ENCODE measurements around the gene NINJ1.
"Not testable (repeated sequence)": the region's sequence is repeated elsewhere in the genome, so short reads cannot be mapped to it uniquely, and the experiment has no call there.

The NINJ1 gene

DNA sequence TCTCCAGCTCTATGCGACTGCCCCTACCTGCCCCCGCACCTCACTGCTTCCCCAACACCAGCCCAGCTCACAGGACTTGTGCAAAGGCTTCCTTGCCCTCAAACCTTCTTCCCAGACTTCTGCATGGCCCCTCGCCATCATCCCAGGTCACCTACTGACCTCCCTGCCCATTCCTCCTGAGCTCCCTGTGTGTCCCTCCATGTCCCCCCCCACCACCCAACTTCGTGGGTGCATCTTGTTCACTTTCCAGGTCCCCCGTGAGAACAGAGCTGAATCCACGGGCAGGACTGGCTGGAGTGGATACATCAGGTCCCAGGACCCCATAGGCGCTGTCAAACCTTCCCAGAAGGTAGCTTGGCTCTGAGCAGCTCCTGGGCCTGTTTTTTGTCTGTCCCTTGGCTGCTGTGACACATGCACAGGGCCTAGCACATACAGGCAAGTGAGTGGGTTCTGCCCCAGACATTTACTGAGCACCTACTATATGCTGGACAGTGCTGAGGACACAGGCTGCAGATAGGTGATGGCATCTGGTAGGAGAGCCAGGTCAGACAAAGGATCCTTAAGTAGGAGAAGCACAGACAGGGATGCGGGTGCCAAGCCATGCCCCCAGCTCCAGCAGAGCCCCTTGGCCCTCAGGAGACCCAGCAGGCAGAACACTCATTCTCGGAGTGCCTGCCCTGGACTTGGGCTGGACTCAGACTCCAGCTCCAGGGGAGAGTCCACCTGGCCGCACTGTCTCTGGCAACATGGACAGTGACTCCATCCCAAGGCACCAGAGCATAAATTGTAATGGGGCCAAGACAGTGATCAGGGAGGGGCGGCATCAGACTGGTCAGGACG, 15.0 kb downstream of the NINJ1 start:
- no peak for DNase-seq

DNA sequence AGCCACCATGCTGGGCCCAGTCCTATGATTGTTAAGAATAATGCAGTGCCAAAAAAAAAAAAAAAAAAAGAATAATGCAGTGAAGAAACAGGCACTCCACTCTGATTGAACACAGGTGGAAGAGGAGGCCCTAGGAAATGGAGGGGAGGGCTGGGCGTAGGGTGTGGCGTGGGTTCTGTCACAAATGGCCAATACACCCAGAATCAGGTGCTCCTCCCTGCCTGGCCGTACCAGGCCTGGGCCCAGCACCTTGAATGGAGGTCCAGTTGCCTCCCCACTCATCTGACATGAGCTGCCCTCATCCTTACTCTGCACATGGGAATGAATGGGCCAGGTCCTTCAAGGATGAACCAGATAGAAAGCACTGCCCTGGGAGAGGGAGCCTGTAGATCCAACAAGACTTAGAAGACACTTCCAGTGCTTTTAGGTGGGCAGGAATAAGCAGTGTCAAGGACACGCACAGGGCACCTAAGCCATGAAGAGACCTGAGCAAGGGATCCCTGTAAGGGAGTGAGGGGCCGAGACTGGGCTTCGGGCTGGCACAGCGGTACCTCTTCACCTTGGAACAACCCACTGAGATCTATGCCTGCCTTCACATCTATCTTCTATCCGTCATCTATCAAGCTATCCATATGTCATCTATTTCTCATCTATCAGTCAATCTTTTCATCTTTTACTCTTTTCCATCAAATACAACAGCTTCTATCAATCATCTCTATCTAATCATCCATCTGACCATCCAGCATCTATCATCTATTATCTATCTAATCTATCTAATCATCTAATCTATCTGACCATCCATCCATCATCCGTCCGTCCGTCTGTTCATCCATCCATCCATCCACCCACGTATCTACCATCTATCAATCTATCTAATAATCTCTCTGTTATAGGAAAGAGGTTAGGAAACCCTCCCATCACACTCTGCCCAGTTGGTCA, 15.9 kb downstream of the NINJ1 start:
- no peak for DNase-seq

DNA sequence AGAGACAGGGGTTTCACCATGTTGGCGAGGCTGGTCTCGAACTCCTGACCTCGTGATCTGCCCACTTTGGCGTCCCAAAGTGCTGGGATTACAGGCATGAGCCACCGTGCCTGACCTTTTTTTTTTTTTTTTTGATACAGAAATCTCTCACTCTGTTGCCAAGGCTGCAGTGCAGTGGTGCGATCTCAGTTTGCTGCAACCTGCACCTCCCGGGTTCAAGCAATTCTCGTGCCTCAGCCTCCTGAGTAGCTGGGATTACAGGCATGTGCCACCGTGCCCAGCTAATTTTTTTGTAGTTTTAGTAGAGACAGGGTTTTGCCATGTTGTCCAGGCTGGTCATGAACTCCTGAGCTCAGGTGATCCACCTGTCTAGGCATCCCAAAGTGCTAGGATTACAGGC, 16.5 kb downstream of the NINJ1 start:
- not testable (repeated sequence) for DNase-seq

DNA sequence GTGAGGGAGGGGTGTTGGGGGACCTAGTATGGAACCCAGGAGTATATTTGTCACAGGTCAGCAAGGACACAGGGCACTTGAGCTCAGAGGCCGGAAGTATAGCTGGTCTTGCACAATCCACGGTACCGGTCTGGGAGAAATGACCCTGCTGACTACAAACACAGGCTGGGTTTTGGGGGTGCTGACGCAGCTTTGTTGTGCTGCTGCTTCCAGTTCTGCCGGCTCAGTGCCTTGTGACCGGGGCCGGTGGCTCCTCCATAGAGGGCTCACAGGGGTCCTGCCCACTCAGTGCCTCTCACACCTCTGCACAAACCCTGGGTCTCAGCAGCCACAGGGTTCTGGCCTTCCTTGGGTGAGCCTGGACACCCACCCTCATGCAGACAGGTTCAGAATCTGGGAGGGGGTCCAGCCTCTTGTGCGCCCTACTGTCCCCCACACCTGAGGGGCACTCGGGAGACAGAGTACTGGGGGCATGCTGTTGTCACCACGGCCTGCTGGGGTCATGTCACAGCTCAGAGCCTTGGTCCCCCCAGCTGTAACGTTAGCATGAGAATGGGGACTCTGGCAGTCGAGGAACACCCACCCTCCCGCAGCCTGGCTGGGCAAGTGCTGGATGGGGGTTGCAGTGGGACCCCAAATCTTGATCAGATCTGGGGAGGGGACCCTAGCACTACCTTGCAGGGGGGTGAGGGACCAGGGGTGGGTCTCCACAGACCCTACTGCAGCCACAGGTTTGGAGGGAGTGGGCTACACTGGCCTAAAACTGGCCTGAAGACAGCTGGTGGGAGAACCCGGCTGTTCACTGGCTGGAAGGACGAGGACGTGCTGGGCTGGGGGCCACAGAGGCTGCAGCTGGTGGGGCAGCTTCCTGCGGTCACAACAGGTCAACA, 17.7 kb downstream of the NINJ1 start:
- no peak for DNase-seq

DNA sequence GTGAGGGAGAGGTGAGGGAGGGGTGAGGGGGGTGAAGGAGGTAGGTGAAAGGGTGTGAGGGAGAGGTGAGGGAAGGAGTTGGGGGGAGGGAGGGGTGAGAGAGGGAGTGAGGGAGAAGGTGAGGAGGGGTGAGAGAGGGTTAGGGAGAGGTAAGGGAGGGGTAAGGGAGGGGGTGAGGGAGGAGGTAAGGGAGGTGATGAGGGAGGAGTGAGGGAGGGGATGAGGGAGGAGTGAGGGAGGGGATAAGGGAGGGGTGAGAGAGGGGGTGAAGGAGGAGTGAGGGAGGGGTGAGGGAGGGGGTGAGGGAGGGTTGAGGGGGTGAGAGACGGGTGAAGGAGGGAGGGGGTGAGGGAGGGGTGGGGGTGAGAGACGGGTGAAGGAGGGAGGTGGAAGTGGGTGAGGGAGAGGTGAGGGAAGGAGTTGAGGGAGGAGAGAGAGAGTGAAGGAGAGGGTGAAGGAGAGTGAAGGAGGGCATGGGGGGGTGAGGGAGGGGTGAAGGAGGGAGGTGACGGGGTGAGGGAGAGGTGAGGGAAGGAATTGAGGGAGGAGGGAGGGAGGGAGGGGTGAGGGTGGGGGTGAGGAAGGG, 18.5 kb downstream of the NINJ1 start:
- DNase-seq, result no peak

DNA sequence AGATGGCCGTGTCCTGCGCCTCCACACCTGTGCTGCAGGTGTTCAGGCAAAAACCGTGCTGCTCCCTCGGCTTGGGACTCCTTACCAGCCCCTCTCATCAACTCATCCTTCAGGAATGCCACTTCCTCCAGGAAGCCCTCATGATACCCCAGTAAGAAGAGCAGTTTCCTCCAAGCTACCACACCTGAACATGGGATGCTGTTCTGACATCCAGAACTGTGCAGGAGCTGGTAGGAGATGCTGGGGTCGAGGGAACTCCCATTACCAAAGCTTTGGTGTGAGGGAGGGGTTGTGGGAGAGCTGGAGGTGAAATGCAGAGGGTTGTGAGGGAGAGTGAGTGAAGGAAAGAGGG, 19.1 kb downstream of the NINJ1 start:
- no peak for DNase-seq

DNA sequence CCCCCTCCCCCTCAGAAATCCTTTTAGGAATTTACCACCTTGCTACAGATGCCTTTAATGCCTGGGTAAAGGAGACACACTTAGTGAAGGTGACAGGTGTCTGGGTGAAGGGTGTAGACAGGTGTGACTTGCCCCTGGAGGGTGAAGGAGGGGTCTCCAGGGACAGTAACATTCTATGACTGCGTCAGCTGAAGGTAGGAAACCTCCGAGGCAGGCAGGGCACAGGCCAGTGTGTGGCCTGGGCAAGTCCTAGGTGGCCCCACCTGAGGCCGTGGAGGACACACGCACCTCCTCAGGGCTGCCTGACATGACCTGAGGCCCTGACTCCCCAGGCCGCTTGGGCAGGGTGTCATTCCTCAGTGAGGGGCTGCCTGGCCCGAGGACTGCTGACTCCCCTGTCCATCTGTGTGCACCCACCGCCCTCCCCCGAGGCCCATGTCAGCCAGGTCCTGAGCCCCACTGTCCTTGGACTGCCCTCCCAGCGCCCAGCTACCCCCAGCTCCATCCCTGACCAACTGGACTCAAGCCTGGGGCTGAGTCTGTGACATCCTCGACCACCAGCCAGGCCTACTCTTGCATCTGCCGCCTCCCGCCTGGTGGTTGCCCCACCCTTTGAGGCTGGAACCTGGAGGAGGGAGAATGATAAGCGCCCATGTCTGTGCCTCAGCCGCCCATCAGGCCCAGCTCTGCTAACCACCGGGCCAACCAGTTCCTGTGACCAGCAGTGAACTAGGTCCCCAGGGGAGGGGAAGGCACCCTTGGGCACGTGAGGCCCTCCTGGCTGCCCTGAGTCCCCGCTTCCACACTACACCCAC, 19.7 kb downstream of the NINJ1 start:
- no peak for DNase-seq

DNA sequence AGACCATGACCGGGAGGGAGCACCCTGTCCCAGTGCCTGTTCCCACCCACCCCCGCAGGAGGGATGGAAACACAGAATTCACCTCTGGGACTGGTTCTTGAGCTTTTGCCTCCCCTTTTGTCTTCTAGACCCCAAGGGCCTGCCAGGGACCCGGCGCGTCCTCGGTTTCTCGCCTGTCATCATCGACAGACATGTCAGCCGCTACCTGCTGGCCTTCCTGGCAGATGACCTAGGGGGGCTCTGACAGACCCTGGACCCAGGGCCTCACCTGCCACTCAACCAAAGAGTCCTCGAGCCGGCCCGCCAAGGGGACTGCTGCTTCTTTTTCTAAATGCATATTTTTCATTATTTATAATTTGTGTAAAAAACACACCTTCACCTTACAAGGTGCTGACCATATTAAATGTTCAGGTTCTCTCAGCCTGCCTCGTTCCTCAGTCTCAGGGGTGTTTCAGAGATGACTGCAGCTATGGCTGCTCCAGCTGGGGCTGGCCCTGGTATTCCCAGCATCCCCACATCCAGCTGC, 21.1 kb downstream of the NINJ1 start:
- no peak for DNase-seq

DNA sequence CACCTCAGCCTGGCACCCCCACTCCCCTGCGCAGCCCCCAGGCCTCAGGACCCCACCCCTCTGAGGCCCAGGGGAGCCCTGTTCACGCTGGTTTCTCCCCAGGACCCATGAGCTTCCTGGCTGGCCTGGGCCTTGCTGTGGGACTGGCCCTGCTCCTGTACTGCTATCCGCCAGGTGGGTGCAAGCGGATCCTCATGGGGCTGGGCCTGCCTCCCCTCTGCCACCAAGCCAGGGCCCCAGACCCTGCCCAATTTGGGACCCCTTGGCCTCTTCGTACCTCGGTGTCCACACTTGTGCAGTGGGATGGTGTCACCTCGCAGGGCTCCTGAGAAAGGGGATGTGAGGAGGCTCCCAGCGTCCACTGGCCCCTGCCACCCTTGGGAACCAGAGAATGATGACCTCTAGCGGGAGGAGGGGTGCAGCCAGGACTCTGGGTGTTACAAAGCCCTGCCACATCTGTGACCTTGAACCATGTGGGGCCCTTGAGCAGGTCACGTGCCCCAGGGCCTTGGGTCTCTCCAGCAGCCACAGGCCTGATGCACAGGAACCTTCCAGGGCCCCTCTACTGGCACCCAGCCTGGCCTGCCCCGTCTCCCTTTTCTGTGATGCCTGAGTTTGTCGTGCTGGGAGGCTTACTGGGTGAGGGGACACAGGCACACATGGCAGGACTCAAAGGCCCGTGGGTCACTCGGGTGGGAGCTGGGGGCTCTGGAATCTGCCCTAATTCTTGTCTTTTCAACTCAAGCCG, 21.8 kb downstream of the NINJ1 start:
- no peak for DNase-seq

DNA sequence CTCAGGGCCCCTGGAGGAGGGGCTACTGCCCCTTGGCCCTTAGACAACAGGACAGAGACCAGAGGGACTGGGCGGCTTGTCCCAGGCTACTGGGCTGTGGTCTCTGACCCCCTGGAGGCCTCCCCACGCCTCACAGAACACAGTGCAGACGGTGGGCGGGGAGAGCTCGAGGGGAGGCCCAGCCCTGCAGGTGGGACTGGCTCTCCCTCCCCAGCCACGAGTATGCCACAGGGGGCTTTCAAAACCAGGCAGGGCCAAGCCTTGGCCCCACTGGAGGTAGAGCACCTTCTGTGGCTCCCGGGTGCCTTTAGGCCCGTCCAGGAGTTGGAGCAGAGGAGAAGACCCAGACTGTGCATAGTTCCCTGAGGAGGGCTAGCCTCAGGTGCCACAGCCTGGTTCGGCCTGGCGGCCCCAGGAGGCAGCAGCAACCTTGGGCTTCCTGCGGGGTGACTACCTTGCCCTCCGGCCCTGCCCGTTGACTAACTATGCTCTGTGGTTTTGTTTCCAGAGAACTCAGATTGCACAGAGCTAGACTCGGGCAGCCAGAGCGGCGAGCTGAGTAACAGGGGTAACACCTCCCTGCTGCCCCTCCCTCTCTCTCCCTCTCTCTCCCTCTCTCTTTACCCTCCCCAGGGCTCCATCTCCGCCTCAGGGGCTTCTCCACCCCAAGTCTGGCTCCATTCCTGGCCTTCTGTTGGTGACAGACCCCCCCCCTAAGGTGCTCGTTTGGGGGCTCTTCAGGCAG, 22.5 kb downstream of the NINJ1 start:
- no peak for DNase-seq

DNA sequence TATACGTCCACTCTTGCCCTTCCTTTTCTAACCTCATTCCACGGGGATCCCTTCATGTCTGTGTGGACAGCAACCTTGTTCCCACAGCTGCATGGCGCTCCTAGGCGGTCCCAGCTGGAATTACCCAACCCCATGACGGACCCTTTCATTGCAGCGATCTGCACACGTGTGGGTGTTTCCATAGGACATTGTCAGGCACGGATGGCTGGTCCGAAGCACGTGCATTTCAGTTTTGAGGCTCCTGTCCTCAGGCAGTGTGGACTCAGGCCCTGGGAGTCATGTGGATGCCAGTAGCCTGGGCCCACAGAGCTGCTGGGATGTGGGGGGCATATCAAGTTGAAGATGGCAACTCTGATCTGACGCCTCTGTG, 23.1 kb downstream of the NINJ1 start:
- DNase-seq, result no peak

DNA sequence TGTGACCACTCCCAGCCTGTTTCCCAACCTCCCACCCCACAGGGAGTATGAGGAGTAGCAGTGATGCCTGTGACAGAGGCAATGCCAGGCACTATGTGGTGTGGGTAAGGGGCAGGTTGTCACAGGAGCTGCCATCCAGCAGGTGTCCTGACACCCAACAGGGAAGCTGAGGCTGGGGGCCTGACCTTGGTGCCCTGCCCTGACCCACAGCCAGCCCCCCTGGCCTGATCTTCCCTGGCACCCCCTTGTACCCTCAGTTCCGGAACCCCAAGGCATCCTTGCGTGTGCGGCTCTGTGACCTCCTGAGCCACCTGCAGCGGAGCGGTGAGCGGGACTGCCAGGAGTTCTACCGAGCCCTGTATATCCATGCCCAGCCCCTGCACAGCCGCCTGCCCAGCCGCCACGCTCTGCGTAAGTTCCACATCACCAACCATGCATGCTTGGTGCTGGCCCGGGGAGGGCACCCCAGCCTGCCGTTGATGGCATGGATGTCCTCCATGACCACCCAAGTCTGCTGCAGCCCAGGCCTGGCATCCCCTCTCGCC, 23.7 kb downstream of the NINJ1 start:
- DNase-seq, result no peak

DNA sequence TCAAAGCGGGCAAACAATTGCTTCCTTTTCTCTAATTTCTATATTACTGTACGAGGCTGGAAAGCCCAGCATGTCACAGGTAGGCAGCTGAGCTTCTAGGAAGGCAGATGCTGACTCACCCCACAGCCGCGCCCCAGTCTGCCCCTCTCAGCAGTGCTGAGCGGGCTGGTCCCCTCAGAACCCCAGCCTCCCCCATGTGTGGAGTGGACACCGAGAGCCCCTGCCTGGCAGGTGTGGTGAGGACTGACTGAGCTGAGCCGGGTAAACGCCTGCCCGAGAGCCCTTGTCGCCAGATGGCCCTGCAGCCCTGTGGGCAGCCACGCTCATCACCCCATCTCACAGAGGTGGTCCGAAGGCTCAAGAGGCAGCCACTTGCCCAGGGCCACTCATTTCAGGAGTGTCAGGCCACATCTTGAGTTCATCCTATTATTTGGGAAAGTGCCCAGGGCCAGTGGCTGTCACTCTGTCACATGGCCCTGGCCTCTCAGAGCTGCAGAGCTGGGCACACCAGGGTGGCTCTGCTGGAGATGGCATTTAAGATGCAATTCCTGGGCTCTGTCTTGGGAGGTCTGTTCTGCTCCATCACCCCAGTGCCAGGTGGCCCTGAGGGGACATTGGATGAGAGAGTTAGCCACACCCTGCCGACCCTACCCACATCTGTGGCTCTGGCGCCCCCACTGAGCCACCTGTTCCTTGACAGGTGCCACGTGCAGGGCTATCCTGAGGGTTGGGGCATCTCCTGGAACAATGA, 25.6 kb downstream of the NINJ1 start:
- no peak for DNase-seq

DNA sequence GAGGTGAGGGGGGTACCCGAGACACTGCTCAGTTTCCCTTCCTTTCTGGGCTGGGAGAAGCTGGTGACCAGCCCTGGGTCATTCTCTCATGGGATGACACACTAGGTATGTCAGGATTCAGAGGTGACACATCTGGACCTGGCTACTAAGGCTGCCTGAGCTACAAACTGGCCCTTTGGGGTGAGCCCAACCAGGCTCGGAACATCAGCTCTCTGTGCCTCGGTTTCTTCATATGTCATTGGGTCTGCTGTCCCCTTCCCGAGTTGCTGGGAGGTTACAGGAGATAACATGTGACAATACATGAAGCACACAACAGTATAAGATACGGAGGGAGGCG, 26.3 kb downstream of the NINJ1 start:
- DNase-seq, result no peak

DNA sequence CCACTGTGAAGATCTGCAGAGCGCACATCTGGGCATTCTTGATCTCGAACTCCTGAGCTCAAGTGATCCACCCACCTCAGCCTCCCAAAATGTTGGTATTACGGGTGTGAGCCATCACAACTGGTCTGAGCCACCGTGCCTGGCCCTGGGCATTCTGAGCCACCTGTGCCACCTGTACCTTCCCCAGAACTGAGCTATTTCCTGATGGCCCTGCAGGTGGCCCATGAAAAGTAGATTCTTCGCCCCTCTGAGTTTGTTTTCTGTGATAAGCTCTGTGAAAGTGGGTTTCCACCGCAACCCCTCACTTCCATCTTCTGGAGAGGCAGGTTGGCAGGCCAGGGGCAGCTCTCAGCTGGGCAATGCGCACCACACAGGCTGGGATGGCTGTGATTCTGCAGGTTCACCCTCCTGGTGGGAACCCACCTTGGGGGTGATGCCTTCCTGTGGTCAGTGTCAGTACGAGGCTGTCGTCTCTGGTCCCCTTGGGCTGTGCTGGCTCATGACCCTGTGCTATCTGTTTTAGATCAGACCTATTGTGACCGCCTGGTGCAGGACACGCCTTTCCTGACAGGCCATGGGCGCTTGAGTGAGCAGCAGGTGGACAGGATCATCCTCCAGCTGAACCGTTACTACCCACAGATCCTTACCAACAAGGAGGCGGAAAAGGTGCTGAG, 26.8 kb downstream of the NINJ1 start:
- no peak for DNase-seq

DNA sequence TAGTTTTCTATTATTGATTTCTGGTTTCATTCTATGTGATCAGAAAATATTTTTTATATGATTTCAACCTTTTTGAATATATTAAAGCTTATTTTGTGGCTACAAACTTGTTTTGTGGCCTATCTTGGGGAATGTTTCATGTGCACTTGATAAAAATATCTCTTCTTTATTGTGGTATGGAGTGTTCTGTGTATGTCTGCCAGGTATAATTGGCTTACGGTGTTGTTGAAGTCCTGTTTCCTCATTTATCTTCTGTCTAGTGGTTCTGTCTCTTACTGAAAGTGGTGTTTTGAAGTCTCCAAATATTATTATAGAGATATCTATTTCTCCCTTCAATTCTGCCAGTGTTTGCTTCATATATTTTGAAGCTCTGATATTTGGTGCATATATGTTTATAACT, 28.4 kb downstream of the NINJ1 start:
- no peak for DNase-seq

DNA sequence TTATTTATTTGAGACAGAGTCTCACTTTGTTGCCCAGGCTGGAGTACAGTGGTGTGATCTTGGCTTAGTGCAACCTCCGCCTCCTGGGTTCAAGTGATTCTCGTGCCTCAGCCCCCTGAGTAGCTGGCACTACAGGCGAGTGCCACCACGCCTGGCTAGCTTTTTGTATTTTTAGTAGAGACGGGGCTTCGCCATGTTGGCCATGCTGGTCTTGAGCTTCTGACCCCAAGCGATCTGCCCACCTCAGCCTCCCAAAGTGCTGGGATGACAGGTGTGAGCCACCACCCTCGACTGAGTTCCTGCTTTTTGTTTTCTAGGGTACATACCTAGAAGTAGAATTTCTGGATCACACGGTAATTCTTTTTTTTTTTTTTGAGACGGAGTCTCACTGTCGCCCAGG, 33.0 kb downstream of the NINJ1 start:
- DNase-seq, result not testable (repeated sequence)

DNA sequence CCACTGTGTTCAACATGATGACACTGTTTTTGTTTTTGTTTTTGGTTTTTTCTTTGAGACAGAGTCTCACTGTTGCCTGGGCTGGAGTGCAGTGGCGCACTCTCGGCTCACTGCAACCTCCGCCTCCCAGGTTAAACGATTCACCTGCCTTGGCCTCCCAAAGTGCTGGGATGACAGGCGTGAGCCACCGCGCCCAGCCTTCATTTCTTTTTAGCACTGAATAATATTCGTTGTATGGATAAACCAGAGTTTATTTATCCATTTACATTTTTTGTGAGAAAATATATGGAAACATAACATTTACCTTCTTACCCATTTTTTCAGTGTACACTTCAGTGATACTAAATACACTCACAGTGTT, 33.8 kb downstream of the NINJ1 start:
- no peak for DNase-seq

All from NCI-H526 treated with DMSO at 0.1 percent for 48 hours (cell line).